HCT116 (cell line): ENCODE data around the gene RACGAP1. TPM values are rescaled to one million over a fixed set of nuclear protein-coding genes. Genes with fewer than 3 reads are reported as not detected.

Experiments
- ATAC-seq: fragments of 200-7000 bp; cut with Tn5 transposase; 2 replicates; pipeline ENCODE4 v1.9.1; 2020; ENCODE audit warnings: mild to moderate bottlenecking, moderate library complexity
- BruUV-seq: library from RNA; stranded (reverse); fragments of 400-500 nt; replicated peaks from 2 replicates; lab custom pipeline; 2021; lab: Mats Ljungman, UMichigan
- CTCF ChIA-PET: fragments of 300-600 bp; sonication (Branson Sonifier 250); formaldehyde crosslinking; loops from one replicate; lab custom pipeline; 2021; ENCODE audit warnings: antibody characterized with exemption; lab: Charles Lee
- POLR2A ChIA-PET: fragments of 300-600, 350-600 bp; sonication (Branson Sonifier 250); formaldehyde crosslinking; loops from one replicate; lab custom pipeline; 2021; ENCODE audit warnings: antibody characterized with exemption; lab: Charles Lee
- RAD21 ChIA-PET, 2 experiments: fragments of 300-600 bp; sonication (Branson Sonifier 250); formaldehyde crosslinking; loops; one replicate each; lab custom pipeline; 2023; ENCODE audit warnings: low total read pairs in 2 of 2; ENCODE audit not compliant: uncharacterized antibody in 2 of 2, unreplicated experiment in 2 of 2, low non-redundant PET in 1 of 2; lab: Charles Lee
- DNase-seq: peaks from one replicate; pipeline ENCODE4 v3.0.0-alpha.2; 2010; ENCODE audit warnings: low read depth, low spot score
- H2AFZ ChIP-seq: fragments of 200-600 bp; shearing (Covaris generic), sonication (generic); 2 replicates; pipeline ENCODE4 v1.6.1; 2017; ENCODE audit warnings: low read depth, mixed run types, mixed read lengths, antibody characterized with exemption, low read length; ENCODE audit not compliant: poor library complexity, severe bottlenecking
- H3K27ac ChIP-seq: 2 replicates; pipeline ENCODE4 v1.5.1; 2012; ENCODE audit warnings: low read depth, low read length
- H3K27me3 ChIP-seq: fragments of 200-600 bp; sonication (generic); 2 replicates; pipeline ENCODE4 v1.6.1; 2016; ENCODE audit warnings: mixed run types, low read length, mixed read lengths; ENCODE audit not compliant: insufficient read depth
- H3K36me3 ChIP-seq, 2 experiments: fragments of 200-500 bp in 1 of 2; fragments of 200-600 bp in 1 of 2; sonication (Bioruptor generic) in 1 of 2; sonication (generic) in 1 of 2; 2 replicates each; pipeline versions ENCODE4 v1.5.1 to v1.6.1; 2014 to 2016; ENCODE audit warnings: low read length in 2 of 2, inconsistent platforms in 1 of 2, mixed read lengths in 1 of 2, mixed run types in 1 of 2; ENCODE audit not compliant: insufficient read depth in 2 of 2, control insufficient read depth in 1 of 2
- H3K4me1 ChIP-seq, 2 experiments: fragments of 200-600 bp in 1 of 2; sonication (generic) in 1 of 2; 2 replicates each; pipeline versions ENCODE4 v1.5.1 to v1.6.1; 2012 to 2017; ENCODE audit warnings: low read length in 2 of 2, inconsistent platforms in 1 of 2, mild to moderate bottlenecking in 1 of 2, mixed read lengths in 1 of 2, mixed run types in 1 of 2, moderate library complexity in 1 of 2; ENCODE audit not compliant: insufficient read depth in 2 of 2, control insufficient read depth in 1 of 2
- H3K4me2 ChIP-seq: fragments of 200-600 bp; sonication (generic); 2 replicates; pipeline ENCODE4 v1.6.1; 2017; ENCODE audit warnings: mixed run types, low read length, mixed read lengths
- H3K4me3 ChIP-seq, 2 experiments: fragments of 200-600 bp in 1 of 2; sonication (generic) in 1 of 2; replicated peaks in 1 of 2; 2 replicates each; pipeline ENCODE4 v1.5.1; 2011 to 2016; ENCODE audit warnings: low read length in 2 of 2, control low read depth in 1 of 2, low read depth in 1 of 2, mild to moderate bottlenecking in 1 of 2, mixed read lengths in 1 of 2, mixed run types in 1 of 2
- H3K79me2 ChIP-seq: fragments of 200-600 bp; sonication (generic); 2 replicates; pipeline ENCODE4 v1.6.1; 2017; ENCODE audit warnings: mild to moderate bottlenecking, mixed run types, low read length, moderate library complexity, mixed read lengths; ENCODE audit not compliant: insufficient read depth
- H3K9ac ChIP-seq: fragments of 200-600 bp; sonication (generic); 2 replicates; pipeline ENCODE4 v1.6.1; 2016; ENCODE audit warnings: low read length, mixed read lengths
- H3K9me2 ChIP-seq: fragments of 200-600 bp; sonication (generic), shearing (Covaris generic); 2 replicates; pipeline ENCODE4 v1.6.1; 2017; ENCODE audit warnings: mixed run types, mild to moderate bottlenecking, moderate library complexity; ENCODE audit not compliant: insufficient read depth
- H3K9me3 ChIP-seq, 2 experiments: fragments of 200-500 bp in 1 of 2; fragments of 200-600 bp in 1 of 2; sonication (Bioruptor generic) in 1 of 2; sonication (generic) in 1 of 2; 2 replicates each; pipeline ENCODE4 v1.6.1; 2014 to 2017; ENCODE audit warnings: low read length in 2 of 2, mixed read lengths in 2 of 2, inconsistent platforms in 1 of 2, low read depth in 1 of 2, mild to moderate bottlenecking in 1 of 2, mixed run types in 1 of 2, moderate library complexity in 1 of 2; ENCODE audit not compliant: control insufficient read depth in 1 of 2, insufficient read depth in 1 of 2
- H4K20me1 ChIP-seq: fragments of 200-600 bp; sonication (generic), shearing (Covaris generic); 2 replicates; pipeline ENCODE4 v1.6.1; 2017; ENCODE audit warnings: mixed run types, mild to moderate bottlenecking, moderate library complexity; ENCODE audit not compliant: insufficient read depth
- CBX3 ChIP-seq: IDR thresholded peaks from 2 replicates; pipeline ENCODE4 v1.6.1; 2012; ENCODE audit warnings: low read depth
- EGR1 ChIP-seq: IDR thresholded peaks from 2 replicates; pipeline ENCODE4 v1.6.1; 2012; ENCODE audit warnings: low read depth
- TCF7L2 ChIP-seq: IDR thresholded peaks from 2 replicates; pipeline ENCODE4 v1.7.0; 2011; ENCODE audit warnings: borderline replicate concordance, inconsistent platforms; ENCODE audit not compliant: insufficient read depth, insufficient read length; ENCODE audit errors: extremely low read depth
- YY1 ChIP-seq: IDR thresholded peaks from 2 replicates; pipeline ENCODE4 v1.6.1; 2011; ENCODE audit warnings: low read length, low read depth, moderate library complexity, mild to moderate bottlenecking; ENCODE audit not compliant: insufficient replicate concordance; ENCODE audit errors: extremely low read depth
- intact Hi-C: fragments of 100-400 bp; cut with micrococcal nuclease; formaldehyde crosslinking; loops from 2 replicates; pipeline ENCODE4 v1.10.0; 2022
- total RNA-seq: library from RNA; stranded (reverse); gene quantifications from one replicate; pipeline ENCODE4 v1.2.1, GENCODE V29; 2021; ENCODE audit not compliant: unreplicated experiment
- TF ChIP-seq, protein P1 (sequence below): IDR thresholded peaks from 2 replicates; pipeline ENCODE4 v1.6.1; 2012; ENCODE audit warnings: low read depth
- TF ChIP-seq, protein P2 (sequence below), 3 experiments: fragments of 200-600 bp in 1 of 3; sonication (generic) in 1 of 3; IDR thresholded peaks in 2 of 3; conservative IDR thresholded peaks in 1 of 3; 2 replicates each; pipeline ENCODE4 v1.5.1; 2012 to 2017; ENCODE audit warnings: low read depth in 2 of 3, low read length in 2 of 3, antibody characterized with exemption in 1 of 3, borderline replicate concordance in 1 of 3, control low read depth in 1 of 3, mild to moderate bottlenecking in 1 of 3, mixed read lengths in 1 of 3, mixed run types in 1 of 3, moderate library complexity in 1 of 3; ENCODE audit not compliant: insufficient read depth in 1 of 3

The RACGAP1 gene
- total RNA-seq, 1 experiment from 2014 or later = 147 TPM

DNA sequence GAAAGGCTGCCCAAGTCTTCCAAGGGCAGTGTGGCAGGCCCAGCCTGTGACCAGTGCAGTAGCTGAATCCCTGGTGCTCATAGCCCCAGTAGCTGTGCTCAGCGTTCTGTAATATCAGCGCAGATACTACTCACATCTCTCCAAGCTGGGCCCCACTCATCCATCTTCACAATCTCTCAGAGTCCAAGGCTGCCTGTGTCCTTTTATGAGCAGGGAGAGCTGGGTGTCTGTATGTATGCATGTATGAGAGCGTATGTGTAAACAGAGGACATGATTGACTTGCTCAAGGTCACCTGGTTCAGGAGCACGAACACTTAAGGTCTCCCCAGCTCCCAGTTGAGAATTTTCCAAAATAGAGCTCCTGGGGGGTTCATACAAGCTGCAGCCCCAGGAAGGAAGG is 47.2 kb downstream of the RACGAP1 start:
- ChIA-PET RAD21 (no interaction called here), POLR2A (interaction anchor here (1.1 kb wide), 1 partner anchor 47 kb away, joined by 3 read pairs; the partner anchor contains the start of gene RACGAP1), CTCF (interaction anchor here (1.4 kb wide), 1 partner anchor 11 kb away, joined by 5 read pairs; no protein-coding TSS in a partner anchor)
- no peaks in the 10 kb centered on the region for H3K79me2 ChIP-seq
- H3K27me3 ChIP-seq = no peaks in the 10 kb centered on the region
- H3K9me3 ChIP-seq = no peaks in the 10 kb centered on the region
- H3K4me1 ChIP-seq = no peaks in the 10 kb centered on the region
- intact Hi-C loops = no loop called here
- H3K9me2 ChIP-seq = no peaks in the 10 kb centered on the region
- H3K4me2 ChIP-seq = no peak overlapping the region
- no peak overlapping the region for H2AFZ ChIP-seq
- no peak for TF ChIP-seq YY1
- TF ChIP-seq, protein P1, sequence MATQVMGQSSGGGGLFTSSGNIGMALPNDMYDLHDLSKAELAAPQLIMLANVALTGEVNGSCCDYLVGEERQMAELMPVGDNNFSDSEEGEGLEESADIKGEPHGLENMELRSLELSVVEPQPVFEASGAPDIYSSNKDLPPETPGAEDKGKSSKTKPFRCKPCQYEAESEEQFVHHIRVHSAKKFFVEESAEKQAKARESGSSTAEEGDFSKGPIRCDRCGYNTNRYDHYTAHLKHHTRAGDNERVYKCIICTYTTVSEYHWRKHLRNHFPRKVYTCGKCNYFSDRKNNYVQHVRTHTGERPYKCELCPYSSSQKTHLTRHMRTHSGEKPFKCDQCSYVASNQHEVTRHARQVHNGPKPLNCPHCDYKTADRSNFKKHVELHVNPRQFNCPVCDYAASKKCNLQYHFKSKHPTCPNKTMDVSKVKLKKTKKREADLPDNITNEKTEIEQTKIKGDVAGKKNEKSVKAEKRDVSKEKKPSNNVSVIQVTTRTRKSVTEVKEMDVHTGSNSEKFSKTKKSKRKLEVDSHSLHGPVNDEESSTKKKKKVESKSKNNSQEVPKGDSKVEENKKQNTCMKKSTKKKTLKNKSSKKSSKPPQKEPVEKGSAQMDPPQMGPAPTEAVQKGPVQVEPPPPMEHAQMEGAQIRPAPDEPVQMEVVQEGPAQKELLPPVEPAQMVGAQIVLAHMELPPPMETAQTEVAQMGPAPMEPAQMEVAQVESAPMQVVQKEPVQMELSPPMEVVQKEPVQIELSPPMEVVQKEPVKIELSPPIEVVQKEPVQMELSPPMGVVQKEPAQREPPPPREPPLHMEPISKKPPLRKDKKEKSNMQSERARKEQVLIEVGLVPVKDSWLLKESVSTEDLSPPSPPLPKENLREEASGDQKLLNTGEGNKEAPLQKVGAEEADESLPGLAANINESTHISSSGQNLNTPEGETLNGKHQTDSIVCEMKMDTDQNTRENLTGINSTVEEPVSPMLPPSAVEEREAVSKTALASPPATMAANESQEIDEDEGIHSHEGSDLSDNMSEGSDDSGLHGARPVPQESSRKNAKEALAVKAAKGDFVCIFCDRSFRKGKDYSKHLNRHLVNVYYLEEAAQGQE = no peak
- TF ChIP-seq TCF7L2 = no peak
- TF ChIP-seq CBX3 = no peak
- TF ChIP-seq, protein P2, sequence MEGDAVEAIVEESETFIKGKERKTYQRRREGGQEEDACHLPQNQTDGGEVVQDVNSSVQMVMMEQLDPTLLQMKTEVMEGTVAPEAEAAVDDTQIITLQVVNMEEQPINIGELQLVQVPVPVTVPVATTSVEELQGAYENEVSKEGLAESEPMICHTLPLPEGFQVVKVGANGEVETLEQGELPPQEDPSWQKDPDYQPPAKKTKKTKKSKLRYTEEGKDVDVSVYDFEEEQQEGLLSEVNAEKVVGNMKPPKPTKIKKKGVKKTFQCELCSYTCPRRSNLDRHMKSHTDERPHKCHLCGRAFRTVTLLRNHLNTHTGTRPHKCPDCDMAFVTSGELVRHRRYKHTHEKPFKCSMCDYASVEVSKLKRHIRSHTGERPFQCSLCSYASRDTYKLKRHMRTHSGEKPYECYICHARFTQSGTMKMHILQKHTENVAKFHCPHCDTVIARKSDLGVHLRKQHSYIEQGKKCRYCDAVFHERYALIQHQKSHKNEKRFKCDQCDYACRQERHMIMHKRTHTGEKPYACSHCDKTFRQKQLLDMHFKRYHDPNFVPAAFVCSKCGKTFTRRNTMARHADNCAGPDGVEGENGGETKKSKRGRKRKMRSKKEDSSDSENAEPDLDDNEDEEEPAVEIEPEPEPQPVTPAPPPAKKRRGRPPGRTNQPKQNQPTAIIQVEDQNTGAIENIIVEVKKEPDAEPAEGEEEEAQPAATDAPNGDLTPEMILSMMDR (IDR thresholded peaks at IDR 0.05 in 2 of 3, conservative IDR thresholded peaks at IDR 0.05 in 1 of 3; ENCODE audit: borderline replicate concordance in 1 of 3, insufficient read depth in 1 of 3, low read depth in 2 of 3, low read length in 2 of 3) = no peak
- no peak for TF ChIP-seq EGR1
- ATAC-seq (no peak), DNase-seq (no peak)
- H3K9ac ChIP-seq = no peak overlapping the region
- no peaks in the 10 kb centered on the region for H3K36me3 ChIP-seq
- no peak overlapping the region for H3K27ac ChIP-seq
- H4K20me1 ChIP-seq = no peaks in the 10 kb centered on the region
- H3K4me3 ChIP-seq = no peak overlapping the region
- BruUV-seq = no TSS peak
